ENCODE data around the gene THSD4. TPM values are rescaled to one million over a fixed set of nuclear protein-coding genes. Genes with fewer than 3 reads are reported as not detected.

THSD4 gene
- polyA plus RNA-seq, 1 experiment, result 18.8 TPM

DNA sequence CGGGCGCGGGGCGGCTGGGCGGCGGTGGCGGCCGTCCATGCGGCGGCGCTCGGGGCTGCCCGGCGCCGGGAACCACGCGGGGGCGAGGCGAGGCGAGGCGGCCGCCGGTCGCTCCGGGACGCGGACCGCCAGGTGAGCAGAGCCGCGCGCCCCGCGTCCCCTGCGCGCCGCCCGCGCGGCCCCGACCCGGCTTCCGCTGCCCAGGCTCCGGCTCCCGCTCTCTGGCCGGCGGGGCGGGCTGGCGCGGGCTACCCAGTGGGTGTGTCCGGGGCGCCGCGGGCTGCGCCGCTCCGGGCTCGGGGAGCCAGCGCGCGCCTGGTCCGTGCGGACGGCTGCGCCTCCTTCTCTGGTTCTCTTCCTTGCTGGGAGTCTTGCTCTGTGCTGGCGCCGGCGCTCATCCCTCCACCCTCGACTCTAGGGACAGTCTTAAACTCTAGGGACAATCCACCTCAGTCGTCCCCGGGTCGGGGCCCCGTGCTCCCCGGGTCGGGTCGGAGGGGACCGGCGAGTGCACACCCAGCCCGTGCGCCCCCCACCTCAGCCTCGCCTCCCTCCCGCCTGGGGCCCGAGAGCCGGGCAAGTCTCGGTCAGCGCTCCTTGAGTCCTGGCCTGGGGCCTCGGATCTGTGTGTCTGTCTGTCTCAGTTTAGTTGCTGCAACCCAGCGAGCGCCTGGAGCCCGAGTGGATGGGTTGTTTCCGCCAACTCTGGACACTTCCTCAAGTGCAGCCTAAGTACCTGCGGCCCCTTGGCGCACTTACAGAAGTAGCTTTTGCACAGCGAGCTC is 488 bp downstream of the THSD4 start:
- Histone ChIP-seq H3K27me3 (ENCODE audit: control insufficient read depth, insufficient read depth, low read length) (no peaks in the 10 kb centered on the region), H3K4me3 (ENCODE audit: low read depth, low read length) (peak overlapping the region; percentile 75), H3K36me3 (ENCODE audit: control insufficient read depth, insufficient read depth, low read length) (no peaks in the 10 kb centered on the region; the same call in 1 of the 2 replicates)
- ChIA-PET POLR2A (no interaction called here), CTCF (interaction anchor here (0.7 to 6.4 kb wide), 25 partner anchors 7 to 685 kb away, joined by 3 to 49 read pairs (median 3); no protein-coding TSS in a partner anchor)
- no peak for DNase-seq (ENCODE audit: low read depth)
- TF ChIP-seq, protein P1, sequence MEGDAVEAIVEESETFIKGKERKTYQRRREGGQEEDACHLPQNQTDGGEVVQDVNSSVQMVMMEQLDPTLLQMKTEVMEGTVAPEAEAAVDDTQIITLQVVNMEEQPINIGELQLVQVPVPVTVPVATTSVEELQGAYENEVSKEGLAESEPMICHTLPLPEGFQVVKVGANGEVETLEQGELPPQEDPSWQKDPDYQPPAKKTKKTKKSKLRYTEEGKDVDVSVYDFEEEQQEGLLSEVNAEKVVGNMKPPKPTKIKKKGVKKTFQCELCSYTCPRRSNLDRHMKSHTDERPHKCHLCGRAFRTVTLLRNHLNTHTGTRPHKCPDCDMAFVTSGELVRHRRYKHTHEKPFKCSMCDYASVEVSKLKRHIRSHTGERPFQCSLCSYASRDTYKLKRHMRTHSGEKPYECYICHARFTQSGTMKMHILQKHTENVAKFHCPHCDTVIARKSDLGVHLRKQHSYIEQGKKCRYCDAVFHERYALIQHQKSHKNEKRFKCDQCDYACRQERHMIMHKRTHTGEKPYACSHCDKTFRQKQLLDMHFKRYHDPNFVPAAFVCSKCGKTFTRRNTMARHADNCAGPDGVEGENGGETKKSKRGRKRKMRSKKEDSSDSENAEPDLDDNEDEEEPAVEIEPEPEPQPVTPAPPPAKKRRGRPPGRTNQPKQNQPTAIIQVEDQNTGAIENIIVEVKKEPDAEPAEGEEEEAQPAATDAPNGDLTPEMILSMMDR (IDR thresholded peaks at IDR 0.05; ENCODE audit: insufficient read depth, low read depth, low read length), result no peak

DNA sequence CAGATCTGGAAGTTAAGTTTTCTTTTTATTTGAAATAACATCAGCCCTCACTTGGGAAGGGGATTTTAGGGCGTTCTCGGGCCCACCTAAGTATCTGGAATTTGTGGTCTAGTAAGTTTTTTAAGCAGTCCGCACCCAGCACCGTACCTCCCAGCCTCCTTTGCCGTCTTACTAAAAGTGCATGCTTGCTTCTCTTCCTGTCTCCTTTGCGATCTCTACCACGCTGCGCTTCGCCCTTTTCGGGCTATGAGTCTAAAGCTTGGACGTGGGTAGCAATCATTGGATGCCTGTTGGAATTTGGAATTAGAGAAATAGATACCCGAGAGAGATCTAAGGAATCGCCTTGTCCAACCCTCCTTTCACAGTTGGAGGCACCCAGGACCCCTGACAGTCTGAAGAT is 1.1 kb downstream of the THSD4 start:
- no peaks in the 10 kb centered on the region for H3K27me3 ChIP-seq (ENCODE audit: control insufficient read depth, insufficient read depth, low read length)
- CTCF ChIA-PET, result interaction anchor here (0.9 to 6.4 kb wide), 7 partner anchors 13 to 324 kb away, joined by 3 to 49 read pairs (median 4); no protein-coding TSS in a partner anchor
- DNase-seq (ENCODE audit: low read depth), result no peak
- H3K4me3 ChIP-seq (ENCODE audit: low read depth, low read length), result peak overlapping the region; percentile 75
- peaks cover 1% of the 10 kb centered on the region for H3K36me3 ChIP-seq (ENCODE audit: control insufficient read depth, insufficient read depth, low read length)
- TF ChIP-seq, protein P1 (IDR thresholded peaks at IDR 0.05; ENCODE audit: insufficient read depth, low read depth, low read length), result no peak
- POLR2A ChIA-PET, result no interaction called here

DNA sequence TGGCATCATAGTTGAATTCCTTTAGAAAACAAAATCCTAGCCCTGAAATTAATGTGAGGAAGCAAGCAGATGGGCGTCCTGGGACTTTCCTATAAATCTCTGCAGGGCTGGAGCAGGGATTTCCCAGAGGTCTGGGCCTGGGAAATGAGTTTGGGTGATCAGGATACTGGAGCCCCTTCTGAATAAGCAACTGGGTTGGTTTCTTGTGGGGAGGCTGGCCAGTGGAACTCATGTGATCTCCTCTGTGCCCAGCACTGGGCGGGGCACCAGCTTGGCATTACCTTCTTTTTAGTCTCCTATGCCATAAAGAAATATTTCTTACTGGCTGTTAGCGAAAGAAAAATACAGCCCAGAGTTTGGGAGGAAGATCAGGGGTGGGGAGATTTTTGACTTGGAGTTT is 1.7 kb downstream of the THSD4 start:
- H3K4me3 ChIP-seq (ENCODE audit: low read depth, low read length), result peak overlapping the region; percentile 75
- H3K36me3 ChIP-seq (ENCODE audit: control insufficient read depth, insufficient read depth, low read length), result peaks cover 1% of the 10 kb centered on the region
- H3K27me3 ChIP-seq (ENCODE audit: control insufficient read depth, insufficient read depth, low read length), result no peaks in the 10 kb centered on the region
- ChIA-PET POLR2A (no interaction called here), CTCF (interaction anchor here (0.9 to 6.4 kb wide), 3 partner anchors 14 to 324 kb away, joined by 3 to 49 read pairs (median 4); no protein-coding TSS in a partner anchor)
- no peak for DNase-seq (ENCODE audit: low read depth)
- TF ChIP-seq, protein P1 (IDR thresholded peaks at IDR 0.05; ENCODE audit: insufficient read depth, low read depth, low read length), result no peak

DNA sequence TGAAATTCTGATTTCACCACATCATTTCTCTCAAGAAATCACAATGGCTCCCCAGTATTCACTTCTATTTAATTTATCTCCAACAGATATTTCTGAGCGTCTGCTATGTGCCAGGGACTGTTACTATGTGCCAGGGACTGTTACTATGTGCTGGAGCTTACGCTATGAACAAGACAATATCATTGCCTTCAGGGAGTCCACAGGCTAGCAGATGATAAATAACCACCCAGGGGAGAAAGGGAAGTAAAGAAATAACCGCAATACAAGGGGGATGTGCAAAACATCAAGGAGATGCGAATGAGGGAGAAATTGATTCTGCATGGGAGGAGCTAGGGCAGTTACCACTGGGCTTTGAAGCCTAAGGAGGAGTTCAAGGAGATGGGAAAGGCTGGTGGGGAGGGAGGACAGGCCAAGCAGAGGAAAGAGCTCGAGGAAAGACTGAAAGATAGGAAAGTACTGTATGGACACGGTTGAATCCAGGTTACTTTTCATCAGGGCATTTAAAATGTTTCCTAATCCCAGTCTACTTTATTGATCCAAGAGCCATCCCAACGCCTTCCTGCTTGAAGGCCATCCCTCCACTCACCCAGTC is 2.5 kb downstream of the THSD4 start:
- ChIA-PET CTCF (interaction anchor here (1.0 kb wide), 1 partner anchor 323 kb away, joined by 5 read pairs; no protein-coding TSS in a partner anchor), POLR2A (no interaction called here)
- H3K4me3 ChIP-seq (ENCODE audit: low read depth, low read length), result no peak overlapping the region
- H3K36me3 ChIP-seq (ENCODE audit: control insufficient read depth, insufficient read depth, low read length), result peaks cover 1% of the 10 kb centered on the region
- H3K27me3 ChIP-seq (ENCODE audit: control insufficient read depth, insufficient read depth, low read length), result no peaks in the 10 kb centered on the region
- no peak for DNase-seq (ENCODE audit: low read depth)
- TF ChIP-seq, protein P1 (IDR thresholded peaks at IDR 0.05; ENCODE audit: insufficient read depth, low read depth, low read length), result no peak

DNA sequence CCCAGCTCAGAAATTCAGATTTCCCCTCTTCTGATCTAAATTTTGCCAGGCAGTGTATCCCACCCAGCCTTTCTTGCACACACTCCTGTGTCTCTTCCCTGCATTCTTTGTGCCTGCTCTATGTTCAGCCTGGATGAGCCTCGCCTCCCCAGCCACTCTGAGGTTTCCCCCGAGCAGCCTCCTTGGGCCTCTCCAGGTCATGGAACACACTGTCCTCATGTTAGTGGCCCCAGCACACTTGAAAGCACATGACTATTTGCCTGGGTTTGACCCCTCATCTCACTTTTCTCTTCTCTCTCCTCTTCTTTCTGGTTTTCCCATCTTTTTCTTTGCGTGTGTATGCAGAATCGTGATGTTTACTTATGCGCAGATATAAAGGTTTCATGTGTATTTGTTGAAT is 3.1 kb downstream of the THSD4 start:
- DNase-seq (ENCODE audit: low read depth), result no peak
- no peak overlapping the region for H3K4me3 ChIP-seq (ENCODE audit: low read depth, low read length)
- ChIA-PET CTCF (interaction anchor here (1.0 kb wide), 1 partner anchor 322 kb away, joined by 5 read pairs; no protein-coding TSS in a partner anchor), POLR2A (no interaction called here)
- TF ChIP-seq, protein P1 (IDR thresholded peaks at IDR 0.05; ENCODE audit: insufficient read depth, low read depth, low read length), result no peak
- no peaks in the 10 kb centered on the region for H3K27me3 ChIP-seq (ENCODE audit: control insufficient read depth, insufficient read depth, low read length)
- H3K36me3 ChIP-seq (ENCODE audit: control insufficient read depth, insufficient read depth, low read length), result peaks cover 1% of the 10 kb centered on the region

Data from BJ (cell line).